HG02973 (cell line): ENCODE measurements around the gene EML1.

Experiments used
- ATAC-seq: cut with Tn5 transposase; IDR thresholded peaks from one replicate; pipeline ENCODE4 v1.9.1; 2021; ENCODE audit warnings: moderate library complexity; ENCODE audit not compliant: unreplicated experiment

EML1 gene

DNA sequence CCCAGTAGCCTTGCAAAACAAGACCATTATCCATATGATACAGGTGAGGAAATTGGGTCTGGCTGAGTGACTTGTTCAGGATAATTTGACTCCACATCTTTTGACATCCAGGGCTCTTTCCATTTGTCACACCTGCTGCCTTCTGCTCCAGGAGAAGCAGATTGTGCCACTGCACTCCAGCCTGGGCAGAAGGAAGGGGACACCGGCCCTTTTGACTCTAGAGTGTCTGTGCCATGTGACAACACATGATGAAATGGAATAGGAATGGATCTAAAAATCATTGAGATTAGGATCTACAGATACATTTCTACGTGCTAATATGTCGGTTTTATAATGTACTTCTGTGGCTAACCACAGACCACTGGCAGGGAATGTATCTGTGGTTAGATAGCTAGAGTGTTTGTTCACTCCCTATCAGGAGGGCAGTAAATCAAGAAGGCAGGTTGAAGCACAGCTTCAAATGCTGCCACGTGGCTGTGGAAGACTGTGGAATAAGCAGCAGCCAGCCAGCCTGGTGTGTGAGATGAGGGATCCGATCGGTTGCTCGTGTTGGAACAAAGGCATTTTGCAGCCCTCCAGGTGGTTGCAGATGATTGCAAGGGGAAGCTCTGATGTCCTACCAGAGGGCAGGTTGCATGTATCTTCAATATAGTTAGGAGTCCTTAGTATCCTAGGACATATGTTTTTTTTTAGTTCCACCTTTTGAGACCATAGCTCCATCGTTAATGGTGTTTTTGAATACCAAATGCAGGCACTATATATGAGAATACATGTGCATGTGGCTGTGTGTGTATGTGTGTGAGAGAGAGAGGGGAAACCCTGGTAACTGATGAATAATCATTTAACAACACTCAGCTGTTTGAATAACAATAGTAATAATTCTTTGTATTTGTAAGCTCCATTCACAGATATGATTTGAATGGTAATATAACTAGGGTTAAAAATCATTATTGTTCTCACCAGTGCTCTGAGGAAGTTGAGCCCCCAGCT, 28.6 kb downstream of the EML1 start:
- no peak for ATAC-seq

- ATAC-seq: no peak
These were observed 29.7 kb downstream of the EML1 start for GRCh38 chr14:99822800-99823455.

DNA sequence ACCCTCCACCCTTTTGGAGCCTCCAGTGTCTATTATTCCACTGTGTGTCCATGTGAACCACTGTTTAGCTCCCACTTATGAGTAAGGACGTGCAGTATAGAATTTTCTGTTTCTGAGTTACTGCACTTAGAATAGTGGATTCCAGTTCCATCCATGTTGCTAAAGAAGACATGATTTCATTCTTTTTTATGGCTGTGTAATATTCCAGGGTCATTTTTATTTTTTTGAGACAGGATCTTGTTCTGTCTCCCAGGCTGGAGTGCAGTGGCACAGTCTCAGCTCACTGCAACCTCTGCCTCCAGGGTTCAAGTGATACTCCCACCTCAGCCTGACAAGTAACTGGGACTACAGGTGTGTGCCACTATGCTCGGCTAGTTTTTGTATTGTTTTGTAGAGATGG, 31.6 kb downstream of the EML1 start:
- no peak for ATAC-seq

- no peak for ATAC-seq
These were observed 36.2 kb downstream of the EML1 start for GRCh38 chr14:99829450-99829849.

DNA sequence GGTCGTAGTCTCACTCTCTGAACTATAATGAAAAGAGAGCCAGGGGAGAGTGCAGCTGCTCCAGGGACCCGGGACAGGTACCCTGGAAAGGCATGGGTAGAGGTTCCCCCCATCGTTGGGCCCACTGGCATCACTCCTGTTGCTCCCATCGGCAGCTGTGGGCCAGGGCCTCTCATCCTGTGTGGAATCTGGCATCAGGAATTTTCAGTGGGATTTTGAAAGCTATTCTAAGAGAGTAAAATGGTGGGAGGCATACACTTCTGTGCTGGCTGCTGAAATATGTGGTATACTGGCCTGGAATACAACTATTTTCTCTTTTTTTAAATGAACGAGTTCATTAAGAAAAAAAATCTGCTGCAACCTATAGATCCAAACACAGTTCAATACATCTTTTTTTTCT, 38.1 kb downstream of the EML1 start:
- ATAC-seq: no peak

DNA sequence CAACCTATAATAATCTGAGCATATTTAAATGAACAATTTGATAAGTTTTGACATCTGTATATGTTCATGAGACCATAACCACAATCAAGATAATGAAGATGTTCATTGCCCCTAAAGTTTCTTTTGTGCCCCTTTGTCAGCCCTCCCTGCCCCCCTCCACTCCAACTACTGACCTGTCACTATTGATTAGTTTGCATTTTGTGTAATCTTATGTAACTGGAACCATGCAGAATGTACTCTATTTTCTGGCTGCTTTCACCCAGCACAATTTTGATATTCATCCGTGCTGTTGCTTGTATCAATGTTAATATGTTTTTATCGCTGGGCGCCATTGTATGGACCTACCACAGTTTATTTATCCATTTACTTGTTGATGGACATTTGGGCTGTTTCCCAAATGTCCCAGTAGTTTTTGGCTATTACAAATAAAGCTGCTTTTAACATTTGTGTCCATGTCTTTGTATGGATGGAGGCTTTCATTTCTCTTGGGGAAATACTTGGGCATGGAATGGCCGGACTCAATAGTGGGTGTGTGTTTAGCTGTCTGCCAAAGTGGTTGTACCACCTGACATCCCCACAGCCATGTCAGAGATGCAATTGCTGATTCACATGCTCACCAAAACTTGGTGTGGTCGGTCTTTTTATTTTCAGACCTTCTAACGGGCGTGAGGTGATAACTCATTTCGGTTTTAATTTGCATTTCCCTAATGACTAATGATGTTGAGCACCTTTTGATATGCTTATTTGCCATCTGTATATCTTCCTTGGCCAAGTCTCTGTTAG, 38.9 kb downstream of the EML1 start:
- ATAC-seq: no peak

GRCh38 chr14:99837822-99838221, 44.6 kb downstream of the EML1 start:
- no peak for ATAC-seq

GRCh38 chr14:99838639-99839134, 45.5 kb downstream of the EML1 start:
- ATAC-seq: no peak

DNA sequence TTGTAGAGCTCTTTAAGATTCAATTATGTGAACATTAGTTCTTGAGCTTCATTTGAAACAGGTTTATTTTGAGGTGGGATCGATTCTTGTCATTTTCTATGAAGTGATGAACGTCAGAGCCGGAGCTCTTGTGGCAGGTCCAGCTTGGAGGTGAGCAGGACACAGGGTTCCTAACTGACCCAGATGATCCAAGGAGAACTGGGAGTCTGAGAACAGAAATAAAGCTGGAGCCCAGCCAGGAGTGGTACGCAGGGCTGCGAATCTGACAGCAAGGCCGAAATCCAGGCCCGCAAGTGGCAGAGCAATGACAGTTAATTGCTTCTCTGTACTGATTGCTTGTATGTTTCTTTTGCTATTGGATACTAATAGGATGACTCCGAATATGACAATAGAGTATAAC, 46.5 kb downstream of the EML1 start:
- no peak for ATAC-seq

DNA sequence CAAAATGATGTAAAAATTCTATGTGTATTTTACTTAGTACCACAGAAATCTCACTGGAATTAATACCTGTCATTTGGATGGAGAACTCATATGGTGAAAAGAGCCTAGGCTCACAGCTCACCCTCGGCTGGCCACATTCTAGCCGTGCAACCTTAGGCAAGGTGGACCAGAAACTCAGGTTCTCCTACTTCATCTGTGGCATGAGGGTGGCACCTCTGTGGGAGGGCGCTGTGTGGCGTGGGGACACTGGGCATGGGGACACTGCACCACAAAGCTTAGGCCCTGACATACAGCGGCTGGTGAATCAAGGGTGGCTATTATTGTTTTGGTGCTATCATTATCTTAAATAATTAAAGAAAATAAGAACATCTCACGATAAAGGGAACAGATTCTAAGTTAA, 47.1 kb downstream of the EML1 start:
- ATAC-seq: no peak

DNA sequence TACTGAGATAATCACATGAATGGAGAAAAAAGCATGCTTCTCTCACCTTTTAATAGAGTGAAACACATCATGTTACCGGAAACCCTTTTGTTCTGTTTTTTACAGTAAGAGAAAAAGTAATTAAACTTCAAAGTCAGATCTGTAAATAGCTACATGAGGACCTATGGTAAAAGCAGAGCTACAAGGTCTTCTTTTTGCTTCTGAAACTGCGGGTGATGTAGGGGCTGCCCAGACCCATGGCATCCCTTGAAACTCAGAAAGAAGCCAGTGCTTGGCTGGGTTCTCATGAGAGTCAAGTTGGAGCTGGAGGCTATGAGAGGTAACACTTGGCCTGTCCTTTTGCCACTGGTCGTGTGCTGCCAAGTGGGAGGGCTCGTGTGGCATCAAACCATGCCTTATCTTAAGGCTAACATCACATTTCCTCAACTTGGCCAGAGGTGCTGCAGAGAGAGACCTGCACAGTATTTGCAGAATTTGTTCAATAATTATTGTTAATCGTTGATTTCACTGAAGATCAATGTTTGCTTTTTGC, 47.6 kb downstream of the EML1 start:
- ATAC-seq: no peak

DNA sequence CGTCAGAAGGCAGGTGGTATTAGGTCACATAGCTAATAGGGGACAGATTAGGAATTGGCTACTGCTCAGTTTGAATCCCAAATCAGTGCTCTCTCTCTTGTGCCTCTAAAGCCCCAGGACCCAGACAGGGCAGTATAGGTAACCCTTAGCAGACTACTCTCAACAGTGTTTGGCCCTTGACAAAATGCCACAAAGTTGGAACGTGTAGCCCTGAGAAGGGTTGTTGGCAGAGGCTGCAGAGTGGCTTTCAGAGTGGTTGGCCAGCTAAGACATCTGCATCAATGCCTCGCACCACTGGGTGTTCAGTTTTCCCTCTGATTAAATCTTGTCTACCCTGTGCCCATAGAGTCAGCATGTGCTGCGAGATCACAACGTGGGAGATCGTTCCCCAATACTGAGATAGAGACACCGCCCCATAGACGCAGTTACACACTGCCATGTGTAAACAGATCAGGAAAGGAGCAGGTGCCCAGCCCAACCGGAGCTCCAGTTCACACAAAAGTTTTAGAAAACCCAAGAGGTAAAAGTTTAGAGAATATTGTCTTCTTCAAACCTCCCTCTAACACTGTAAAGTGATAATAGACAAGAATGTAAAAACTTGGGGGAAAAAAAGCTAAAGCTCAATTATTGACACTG, 48.3 kb downstream of the EML1 start:
- no peak for ATAC-seq

GRCh38 chr14:99842141-99842540, 48.9 kb downstream of the EML1 start:
- ATAC-seq: no peak

GRCh38 chr14:99846808-99847207, 53.6 kb downstream of the EML1 start:
- ATAC-seq: no peak

DNA sequence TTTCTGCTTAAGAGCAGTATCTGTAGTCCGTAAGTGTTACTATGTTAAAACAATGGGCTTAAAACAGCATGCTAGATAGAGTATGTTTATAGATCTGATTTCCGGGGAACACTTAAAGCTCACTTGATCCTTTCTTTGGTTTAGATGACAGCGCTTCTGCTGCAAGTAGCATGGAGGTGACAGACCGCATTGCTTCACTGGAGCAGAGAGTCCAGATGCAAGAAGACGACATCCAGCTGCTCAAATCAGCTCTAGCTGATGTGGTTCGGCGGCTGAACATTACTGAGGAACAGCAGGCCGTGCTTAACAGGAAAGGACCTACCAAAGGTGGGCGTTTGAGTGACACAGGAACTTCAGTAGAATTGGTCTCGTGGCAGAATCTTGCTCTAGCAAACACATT, 57.5 kb downstream of the EML1 start:
- ATAC-seq: no peak

DNA sequence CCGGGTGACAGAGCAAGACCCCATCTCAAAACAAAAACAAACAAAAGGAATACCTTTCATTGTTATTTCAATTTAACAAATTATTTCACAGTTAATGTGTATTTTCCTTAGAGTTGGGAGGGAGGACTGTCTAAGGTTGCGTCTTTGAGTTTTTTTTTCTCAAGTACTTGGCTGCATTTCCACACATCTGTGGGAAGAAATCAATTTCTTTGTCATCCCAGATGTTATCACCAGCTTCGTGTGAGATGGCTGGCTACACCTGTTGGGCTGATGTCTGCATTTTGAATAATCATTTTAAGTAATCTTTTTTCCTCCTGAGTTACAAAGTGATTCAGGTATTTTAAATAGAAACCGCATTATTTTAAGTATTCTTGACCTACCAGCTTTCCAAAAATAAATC, 59.4 kb downstream of the EML1 start:
- no peak for ATAC-seq

DNA sequence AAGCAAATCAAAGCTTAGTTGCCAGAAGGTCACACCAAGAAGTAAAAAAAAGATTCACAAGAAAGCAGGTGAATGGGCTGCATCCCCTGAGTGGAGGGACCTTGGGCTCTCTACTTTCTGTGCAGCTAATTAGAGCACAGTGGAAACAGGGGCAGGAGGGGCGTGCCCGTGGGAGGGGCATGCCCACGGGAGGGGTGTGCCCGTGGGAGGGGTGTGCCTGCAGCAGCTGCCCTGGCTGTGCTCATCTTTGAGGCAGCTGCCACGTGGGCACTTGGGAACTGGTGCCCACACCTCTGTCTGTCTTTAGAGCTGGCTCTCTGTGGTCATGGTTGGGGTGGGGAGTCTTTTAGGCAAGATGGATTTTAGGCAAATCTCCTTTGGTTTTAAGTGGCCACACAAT, 60.0 kb downstream of the EML1 start:
- ATAC-seq: no peak

DNA sequence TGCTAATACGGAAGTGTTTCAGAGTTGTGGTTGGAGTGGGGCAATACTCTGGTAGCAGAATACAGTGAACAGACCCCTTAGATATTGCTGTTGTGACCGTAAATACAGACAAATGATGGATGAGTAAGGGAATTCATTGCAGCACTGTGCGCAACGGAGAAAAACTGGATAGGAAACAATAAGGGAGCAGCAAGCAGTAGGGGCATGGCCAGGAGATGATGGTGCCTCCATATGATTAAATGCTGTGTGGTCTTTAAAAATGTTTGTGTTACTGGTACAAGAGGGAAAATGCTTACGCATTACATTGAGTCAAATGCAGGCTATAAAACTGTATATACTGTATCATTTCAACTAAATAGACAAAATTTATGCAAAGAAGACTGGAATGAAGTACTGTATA, 61.6 kb downstream of the EML1 start:
- ATAC-seq: no peak

GRCh38 chr14:99855271-99855670, 62.1 kb downstream of the EML1 start:
- no peak for ATAC-seq

GRCh38 chr14:99857551-99857950, 64.3 kb downstream of the EML1 start:
- no peak for ATAC-seq

DNA sequence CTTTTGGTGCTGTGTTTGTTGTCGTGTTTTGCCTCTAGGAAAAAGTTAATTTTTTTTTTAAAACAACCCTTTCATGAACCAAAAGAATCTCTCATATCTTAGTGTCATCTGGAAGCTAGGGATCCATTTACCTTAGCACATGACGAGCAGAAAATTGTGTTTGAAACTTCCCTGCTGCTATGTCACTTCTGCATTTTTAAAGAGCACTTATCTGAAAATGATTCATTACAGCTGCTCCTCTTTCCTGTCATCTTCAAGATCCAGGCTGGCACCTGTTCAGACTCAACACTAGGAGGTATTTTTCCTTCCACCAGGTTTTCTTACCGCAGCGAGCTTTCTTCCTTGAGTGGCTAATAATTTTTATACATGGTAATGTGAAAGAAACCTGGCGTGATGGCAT, 67.0 kb downstream of the EML1 start:
- no peak for ATAC-seq
